IMR-90 (cell line): ENCODE results near the gene KIFC3. TPM values are rescaled to one million over a fixed set of nuclear protein-coding genes. Genes with fewer than 3 reads are reported as not detected.
"Not testable (repeated sequence)": the region's sequence is repeated elsewhere in the genome, so short reads cannot be mapped to it uniquely, and the experiment has no call there.

Experiments
- ATAC-seq: fragments of 200-7000 bp; cut with Tn5 transposase; 2 replicates; pipeline ENCODE4 v1.9.1; 2020; ENCODE audit warnings: low read depth, mild to moderate bottlenecking, moderate library complexity
- BruUV-seq: library from RNA; stranded (reverse); fragments of 400-500 nt; replicated peaks from 2 replicates; lab custom pipeline; 2021; lab: Mats Ljungman, UMichigan
- CTCF ChIA-PET: fragments of 300-600 bp; formaldehyde crosslinking; extraction: SDS; loops from one replicate; lab custom pipeline; 2021; ENCODE audit warnings: antibody characterized with exemption; lab: Yijun Ruan, JAX
- POLR2A ChIA-PET: fragments of 300-600 bp; sonication (Branson Sonifier 250); formaldehyde crosslinking; loops from one replicate; lab custom pipeline; 2022; ENCODE audit warnings: antibody characterized with exemption; ENCODE audit not compliant: unreplicated experiment; lab: Charles Lee
- DNase-seq: peaks from one replicate; pipeline ENCODE4 v3.0.0; 2013
- H2AFZ ChIP-seq: replicated peaks from 2 replicates; pipeline ENCODE3; 2013; ENCODE audit warnings: low read length, mild to moderate bottlenecking; ENCODE audit not compliant: poor library complexity
- H2AK5ac ChIP-seq: 2 replicates; pipeline ENCODE4 v1.6.1; 2013; ENCODE audit warnings: low read depth, low read length, inconsistent platforms
- H2AK9ac ChIP-seq: replicated peaks from 2 replicates; pipeline ENCODE3; 2013; ENCODE audit warnings: mild to moderate bottlenecking, low read depth, low read length, moderate library complexity; ENCODE audit not compliant: poor library complexity
- H2BK120ac ChIP-seq: 2 replicates; pipeline ENCODE4 v1.6.1; 2013; ENCODE audit warnings: low read depth, low read length, inconsistent platforms
- H2BK15ac ChIP-seq: 3 replicates; pipeline ENCODE4 v1.6.1; 2013; ENCODE audit warnings: low read depth, low read length, inconsistent platforms
- H2BK20ac ChIP-seq: 2 replicates; pipeline ENCODE4 v1.6.1; 2013; ENCODE audit warnings: low read depth, mild to moderate bottlenecking, inconsistent platforms, low read length, moderate library complexity
- H2BK5ac ChIP-seq: 2 replicates; pipeline ENCODE4 v1.6.1; 2013; ENCODE audit warnings: mild to moderate bottlenecking, low read depth, low read length, inconsistent platforms; ENCODE audit not compliant: poor library complexity, severe bottlenecking
- H3K14ac ChIP-seq: replicated peaks from 2 replicates; pipeline ENCODE4 v1.6.1; 2013; ENCODE audit warnings: low read depth, low read length, inconsistent platforms
- H3K18ac ChIP-seq: 2 replicates; pipeline ENCODE4 v1.6.1; 2013; ENCODE audit warnings: low read depth, low read length, control low read depth
- H3K23ac ChIP-seq: 2 replicates; pipeline ENCODE4 v1.6.1; 2013; ENCODE audit warnings: low read depth, low read length, inconsistent platforms
- H3K27ac ChIP-seq: 2 replicates; pipeline ENCODE4 v1.5.1; 2013; ENCODE audit warnings: mild to moderate bottlenecking, control low read depth, low read length; ENCODE audit not compliant: insufficient read depth
- H3K27me3 ChIP-seq: 2 replicates; pipeline ENCODE4 v1.6.1; 2013; ENCODE audit warnings: low read length; ENCODE audit not compliant: control insufficient read depth, insufficient read depth
- H3K36me3 ChIP-seq: 2 replicates; pipeline ENCODE4 v1.6.1; 2013; ENCODE audit warnings: low read length, mixed read lengths; ENCODE audit not compliant: control insufficient read depth, insufficient read depth
- H3K4ac ChIP-seq: 2 replicates; pipeline ENCODE4 v1.6.1; 2013; ENCODE audit warnings: low read depth, low read length, inconsistent platforms
- H3K4me1 ChIP-seq: 2 replicates; pipeline ENCODE4 v1.6.1; 2013; ENCODE audit warnings: low read length, mixed read lengths; ENCODE audit not compliant: control insufficient read depth, insufficient read depth
- H3K4me2 ChIP-seq: 2 replicates; pipeline ENCODE4 v1.6.1; 2013; ENCODE audit warnings: low read depth, mild to moderate bottlenecking, control low read depth, low read length, moderate library complexity
- H3K4me3 ChIP-seq: 2 replicates; pipeline ENCODE4 v1.5.1; 2013; ENCODE audit warnings: low read depth, mild to moderate bottlenecking, control low read depth, low read length, moderate library complexity; ENCODE audit not compliant: insufficient read depth
- H3K56ac ChIP-seq: 2 replicates; pipeline ENCODE4 v1.6.1; 2013; ENCODE audit warnings: low read length, inconsistent platforms; ENCODE audit not compliant: insufficient read depth; ENCODE audit errors: extremely low read depth
- H3K79me1 ChIP-seq, 2 experiments: 2 replicates each; pipeline ENCODE4 v1.6.1; 2013; ENCODE audit warnings: low read length in 2 of 2, inconsistent platforms in 1 of 2, low read depth in 1 of 2
- H3K9ac ChIP-seq: 2 replicates; pipeline ENCODE4 v1.6.1; 2013; ENCODE audit warnings: low read depth, low read length, control low read depth
- H3K9me1 ChIP-seq: 2 replicates; pipeline ENCODE4 v1.6.1; 2013; ENCODE audit warnings: low read length, inconsistent platforms; ENCODE audit not compliant: insufficient read depth
- H3K9me3 ChIP-seq: 2 replicates; pipeline ENCODE4 v1.6.1; 2013; ENCODE audit warnings: low read length; ENCODE audit not compliant: control insufficient read depth, insufficient read depth
- H4K20me1 ChIP-seq: 2 replicates; pipeline ENCODE4 v1.6.1; 2013; ENCODE audit warnings: low read length, inconsistent platforms; ENCODE audit not compliant: insufficient read depth
- H4K5ac ChIP-seq: 2 replicates; pipeline ENCODE4 v1.6.1; 2013; ENCODE audit warnings: mild to moderate bottlenecking, low read depth, low read length, control low read depth
- H4K8ac ChIP-seq, 2 experiments: 2 replicates each; pipeline ENCODE4 v1.6.1; 2013; ENCODE audit warnings: low read depth in 2 of 2, low read length in 2 of 2, control low read depth in 1 of 2, inconsistent platforms in 1 of 2
- H4K91ac ChIP-seq: 2 replicates; pipeline ENCODE4 v1.6.1; 2013; ENCODE audit warnings: low read depth, low read length, inconsistent platforms; ENCODE audit not compliant: insufficient read depth
- WGBS, 2 experiments: methylation state at CpG; one replicate each; pipeline versions ENCODE4 v1.1.5 to v1.1.7; 2013; ENCODE audit warnings: missing lambda C conversion rate in 2 of 2; ENCODE audit not compliant: insufficient read length in 1 of 2; ENCODE audit errors: extremely low coverage in 2 of 2; 5-methylcytosine and 5-hydroxymethylcytosine counted together
- dilution Hi-C: fragments of 300-500 bp; cut with HindIII; formaldehyde crosslinking; loops from one replicate; pipeline ENCODE4 v1.14.3; 2018; ENCODE audit warnings: low sequenced_read_pairs; ENCODE audit not compliant: unreplicated experiment
- in situ Hi-C: fragments of 300-500 bp; cut with MboI; formaldehyde crosslinking; loops from 3 replicates; pipeline ENCODE4 v1.14.3; 2019; ENCODE audit warnings: low sequenced_read_pairs, inconsistent platforms, mixed read lengths
- intact Hi-C: fragments of 100-400 bp; cut with micrococcal nuclease; formaldehyde crosslinking; loops from 2 replicates; pipeline ENCODE4 v1.10.0; 2022
- polyA plus RNA-seq, 3 experiments: library from polyadenylated mRNA; depleted of rRNA; stranded (reverse); fragments of >200 nt; gene quantifications; 2 replicates each; pipeline ENCODE4 v1.2.3, GENCODE V29; 2012; ENCODE audit warnings: low replicate concordance in 1 of 3
- total RNA-seq: library from RNA; depleted of rRNA; stranded (reverse); fragments of >200 nt; gene quantifications from 2 replicates; pipeline ENCODE4 v1.2.3, GENCODE V29; 2012

Gene KIFC3
- total and polyA plus RNA-seq, 2 of the 4 experiments (the other 2 are of a cell fraction) = 48.6 to 62.5 TPM

GRCh38 chr16:57811340-57811739 is 9.0 kb upstream of the KIFC3 start:
- H3K4me3 ChIP-seq, BruUV-seq, H3K36me3 ChIP-seq, H3K9me3 ChIP-seq, H3K4me2 ChIP-seq, H3K27ac ChIP-seq, H3K56ac ChIP-seq, H3K23ac ChIP-seq, H2BK5ac ChIP-seq, H4K20me1 ChIP-seq, in situ Hi-C loops, H3K4ac ChIP-seq, H3K9ac ChIP-seq, H2AK5ac ChIP-seq, H3K18ac ChIP-seq, H4K91ac ChIP-seq, POLR2A ChIA-PET, ATAC-seq, DNase-seq, H3K79me1 ChIP-seq, H2BK20ac ChIP-seq, H2AFZ ChIP-seq, H3K14ac ChIP-seq, dilution Hi-C loops, H4K5ac ChIP-seq, intact Hi-C loops, H3K27me3 ChIP-seq, H2BK120ac ChIP-seq, H2AK9ac ChIP-seq: not testable (repeated sequence)
- CTCF ChIA-PET = interaction anchor here (0.8 kb wide), 1 partner anchor 48 kb away, joined by 3 read pairs; no protein-coding TSS in a partner anchor
- H4K8ac ChIP-seq = peak overlapping the region in 1 of 2 experiments; percentile 22; a peak in 1 of 4 replicates
- WGBS, 2 experiments = no CpG with 5 or more reads among the region's 8 CpGs
- H2BK15ac ChIP-seq = peak overlapping the region; percentile 52; the same call in 1 of the 3 replicates
- H3K9me1 ChIP-seq = peaks cover 28% of the 10 kb centered on the region
- peaks cover 22% of the 10 kb centered on the region for H3K4me1 ChIP-seq
